Thyroid gland (tissue), 4 donors: ENCODE data around the gene VAMP7.

Source experiments
- POLR2A ChIP-seq, 2 donors: fragments of 450-650 bp; IDR thresholded peaks; one replicate each; pipeline ENCODE4 v1.6.1; 2017; ENCODE audit warnings: antibody characterized with exemption in 2 of 2, mild to moderate bottlenecking in 2 of 2, moderate library complexity in 1 of 2
- TF ChIP-seq, protein P1 (sequence below), 6 experiments: fragments of 200-600 bp in 3 of 6; fragments of 450-650 bp in 3 of 6; sonication (generic) in 3 of 6; IDR thresholded peaks; one replicate each; pipeline ENCODE4 v1.5.1; 2016 to 2019; ENCODE audit warnings: antibody characterized with exemption in 6 of 6, mild to moderate bottlenecking in 2 of 6, inconsistent platforms in 1 of 6, moderate library complexity in 1 of 6

DNA sequence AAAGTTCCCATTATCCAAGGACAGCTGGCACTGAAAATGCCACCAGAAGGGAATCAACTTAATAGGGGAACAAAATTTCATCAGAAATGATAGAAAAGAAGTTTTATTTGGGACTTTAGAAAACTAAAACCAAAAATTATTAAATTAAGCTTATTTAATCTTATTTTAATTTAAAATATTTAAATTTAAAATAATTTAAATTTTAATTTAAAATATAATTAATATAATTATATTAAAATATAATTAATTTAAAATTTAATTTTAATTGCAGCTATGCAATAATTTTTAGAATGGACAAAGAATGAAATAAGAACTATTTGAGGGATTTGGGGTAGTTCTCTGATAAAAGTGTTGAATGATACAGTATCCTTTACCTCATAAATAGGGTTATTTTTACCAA lies 10.2 kb upstream of the VAMP7 start:
- no peak for TF ChIP-seq POLR2A (IDR thresholded peaks at IDR 0.05)
- TF ChIP-seq, protein P1, sequence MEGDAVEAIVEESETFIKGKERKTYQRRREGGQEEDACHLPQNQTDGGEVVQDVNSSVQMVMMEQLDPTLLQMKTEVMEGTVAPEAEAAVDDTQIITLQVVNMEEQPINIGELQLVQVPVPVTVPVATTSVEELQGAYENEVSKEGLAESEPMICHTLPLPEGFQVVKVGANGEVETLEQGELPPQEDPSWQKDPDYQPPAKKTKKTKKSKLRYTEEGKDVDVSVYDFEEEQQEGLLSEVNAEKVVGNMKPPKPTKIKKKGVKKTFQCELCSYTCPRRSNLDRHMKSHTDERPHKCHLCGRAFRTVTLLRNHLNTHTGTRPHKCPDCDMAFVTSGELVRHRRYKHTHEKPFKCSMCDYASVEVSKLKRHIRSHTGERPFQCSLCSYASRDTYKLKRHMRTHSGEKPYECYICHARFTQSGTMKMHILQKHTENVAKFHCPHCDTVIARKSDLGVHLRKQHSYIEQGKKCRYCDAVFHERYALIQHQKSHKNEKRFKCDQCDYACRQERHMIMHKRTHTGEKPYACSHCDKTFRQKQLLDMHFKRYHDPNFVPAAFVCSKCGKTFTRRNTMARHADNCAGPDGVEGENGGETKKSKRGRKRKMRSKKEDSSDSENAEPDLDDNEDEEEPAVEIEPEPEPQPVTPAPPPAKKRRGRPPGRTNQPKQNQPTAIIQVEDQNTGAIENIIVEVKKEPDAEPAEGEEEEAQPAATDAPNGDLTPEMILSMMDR (IDR thresholded peaks at IDR 0.05), result no peak
